ENCODE data around the gene POLR2A. TPM values are rescaled to one million over a fixed set of nuclear protein-coding genes. Genes with fewer than 3 reads are reported as not detected.

Gene POLR2A
- total RNA-seq, 1 donor from 2014 or later: 101 TPM

- no peak for TF ChIP-seq CTCF (IDR thresholded peaks at IDR 0.05)
- Histone ChIP-seq H3K4me3 (no peak overlapping the region), H3K27ac (no peak overlapping the region), H3K27me3 (ENCODE audit: low read depth) (no peaks in the 10 kb centered on the region), H3K9me3 (no peaks in the 10 kb centered on the region), H3K36me3 (peaks cover 53% of the 10 kb centered on the region), H3K4me1 (peaks cover 31% of the 10 kb centered on the region)
- intact Hi-C loops (cut with DNase I): no loop called here
- ATAC-seq (no peak), DNase-seq (no peak)
Measured at GRCh38 chr17:7464081-7464480, 20.1 kb upstream of the POLR2A start.

GRCh38 chr17:7465597-7466275, 18.4 kb upstream of the POLR2A start:
- H3K27ac ChIP-seq: peak overlapping the region; percentile 41
- H3K4me3 ChIP-seq: no peak overlapping the region
- H3K27me3 ChIP-seq (ENCODE audit: low read depth): no peaks in the 10 kb centered on the region
- peaks cover 45% of the 10 kb centered on the region for H3K4me1 ChIP-seq
- ATAC-seq (peak; percentile 57 to 74), DNase-seq (peak; percentile 79)
- intact Hi-C loops (cut with DNase I): no loop called here
- H3K9me3 ChIP-seq: no peaks in the 10 kb centered on the region
- peaks cover 53% of the 10 kb centered on the region for H3K36me3 ChIP-seq
- no peak for TF ChIP-seq CTCF (IDR thresholded peaks at IDR 0.05)

- ATAC-seq: no peak
- peaks cover 50% of the 10 kb centered on the region for H3K4me1 ChIP-seq
- no peak for TF ChIP-seq CTCF (IDR thresholded peaks at IDR 0.05)
- no peak for DNase-seq
- H3K27ac ChIP-seq: peak overlapping the region; percentile 61
- H3K36me3 ChIP-seq: peaks cover 53% of the 10 kb centered on the region
- no peak overlapping the region for H3K4me3 ChIP-seq
- no peaks in the 10 kb centered on the region for H3K9me3 ChIP-seq
- H3K27me3 ChIP-seq (ENCODE audit: low read depth): no peaks in the 10 kb centered on the region
- intact Hi-C loops (cut with DNase I): no loop called here
Measured at GRCh38 chr17:7466318-7466638, 17.9 kb upstream of the POLR2A start.

GRCh38 chr17:7466639-7467341, 17.4 kb upstream of the POLR2A start:
- DNase-seq: peak; percentile 60
- TF ChIP-seq CTCF (IDR thresholded peaks at IDR 0.05): no peak
- Histone ChIP-seq H3K4me1 (peaks cover 55% of the 10 kb centered on the region), H3K27me3 (ENCODE audit: low read depth) (no peaks in the 10 kb centered on the region), H3K9me3 (no peaks in the 10 kb centered on the region), H3K4me3 (no peak overlapping the region), H3K36me3 (peaks cover 49% of the 10 kb centered on the region), H3K27ac (peak overlapping the region; percentile 61)
- peak; percentile 22 to 42 for ATAC-seq
- intact Hi-C loops (cut with DNase I): no loop called here

GRCh38 chr17:7467498-7467897, 16.7 kb upstream of the POLR2A start:
- DNase-seq (no peak), ATAC-seq (no peak)
- Histone ChIP-seq H3K27me3 (ENCODE audit: low read depth) (no peaks in the 10 kb centered on the region), H3K4me1 (peaks cover 61% of the 10 kb centered on the region), H3K36me3 (peaks cover 43% of the 10 kb centered on the region), H3K9me3 (no peaks in the 10 kb centered on the region), H3K27ac (peak overlapping the region; percentile 61), H3K4me3 (no peak overlapping the region)
- TF ChIP-seq CTCF (IDR thresholded peaks at IDR 0.05): no peak
- intact Hi-C loops (cut with DNase I): no loop called here

Data from lower lobe of right lung (tissue), 2 donors.